Heart left ventricle (tissue), 16 donors: ENCODE measurements around the gene MYO1C. TPM values are rescaled to one million over a fixed set of nuclear protein-coding genes. Genes with fewer than 3 reads are reported as not detected.
A peak's percentile ranks its signal among the peaks of the same experiment; 100 is the strongest.

Source experiments
- ATAC-seq, 4 donors: fragments of 200-7000 bp; cut with Tn5 transposase; one replicate each; pipeline ENCODE4 v1.9.1; 2020 to 2022; ENCODE audit warnings: moderate library complexity in 4 of 4, mild to moderate bottlenecking in 3 of 4, moderate number of reproducible peaks in 1 of 4
- DNase-seq, 5 donors: peaks; one replicate each; pipeline ENCODE4 v3.0.0-alpha.2; 2020
- H3K27ac ChIP-seq, 12 donors: fragments of 200-600 bp; sonication (generic) in 4 of 12; one replicate each; pipeline versions ENCODE4 v1.5.0 to v1.8.0; 2016 to 2022; ENCODE audit warnings: mild to moderate bottlenecking in 2 of 12
- H3K27me3 ChIP-seq, 9 donors: fragments of 200-600 bp; sonication (generic) in 2 of 9; one replicate each; pipeline versions ENCODE4 v1.5.1 to v1.8.0; 2016 to 2022; ENCODE audit warnings: mild to moderate bottlenecking in 3 of 9
- H3K36me3 ChIP-seq, 9 donors: fragments of 200-600 bp; sonication (generic) in 2 of 9; one replicate each; pipeline versions ENCODE4 v1.5.0 to v1.8.0; 2018 to 2022; ENCODE audit warnings: mild to moderate bottlenecking in 2 of 9
- H3K4me1 ChIP-seq, 12 donors: fragments of 200-600 bp; sonication (generic) in 4 of 12; one replicate each; pipeline versions ENCODE4 v1.5.0 to v1.8.0; 2016 to 2022; ENCODE audit warnings: mild to moderate bottlenecking in 3 of 12
- H3K4me3 ChIP-seq, 12 donors: fragments of 200-600 bp; sonication (generic) in 4 of 12; one replicate each; pipeline versions ENCODE4 v1.5.0 to v1.8.0; 2017 to 2022; ENCODE audit warnings: mild to moderate bottlenecking in 9 of 12, moderate library complexity in 4 of 12
- H3K9me3 ChIP-seq, 12 donors: fragments of 200-600 bp; sonication (generic) in 4 of 12; one replicate each; pipeline versions ENCODE4 v1.5.0 to v1.8.0; 2016 to 2022; ENCODE audit warnings: mild to moderate bottlenecking in 1 of 12
- POLR2A ChIP-seq, 2 donors: fragments of 450-650 bp; IDR thresholded peaks; one replicate each; pipeline ENCODE4 v1.6.1; 2017; ENCODE audit warnings: antibody characterized with exemption in 2 of 2, mild to moderate bottlenecking in 2 of 2, moderate library complexity in 2 of 2
- WGBS, 4 donors: extraction: QIAGEN DNeasy Blood & Tissue Kit in 2 of 4; methylation state at CpG; one replicate each; pipeline versions ENCODE4 v1.1.5 to v1.1.7; 2013 to 2018; 5-methylcytosine and 5-hydroxymethylcytosine counted together
- intact Hi-C, 10 donors: fragments of 100-400 bp; cut with DNase I; formaldehyde crosslinking; loops; one replicate each; pipeline versions ENCODE4 v1.11.1 to v1.14.2; 2022
- polyA plus RNA-seq, 2 donors: library from polyadenylated mRNA; stranded (reverse); fragments of 200-250 nt; gene quantifications; one replicate each; pipeline ENCODE4 v1.2.3, GENCODE V29; 2013
- total RNA-seq, 9 donors: library from RNA; depleted of rRNA in 2 of 9; stranded (reverse); fragments of >200 nt in 2 of 9; fragmentation: NEBNext Ultra II Directional in 3 of 9; extraction: Animal tissue kit (Norgen Biotek cat#: 25700) in 3 of 9; gene quantifications; one replicate each; pipeline versions ENCODE4 v1.1.0 to v1.2.4, GENCODE V29; 2016 to 2023
- TF ChIP-seq, protein P1 (sequence below), 12 donors: fragments of 200-600 bp; sonication (generic) in 4 of 12; IDR thresholded peaks; one replicate each; pipeline versions ENCODE4 v1.5.0 to v1.8.0; 2018 to 2022; ENCODE audit warnings: antibody characterized with exemption in 12 of 12, mild to moderate bottlenecking in 5 of 12
- donor health status: ischemic (EF 13 %, LVEDD 7.1; RV severe dilation, severe dysfunction).
- donor health status: healthy with polysubstance abuse.
- donor health status: DM: no; HTN: yes; CAD: no.
- donor health status: DM: no; HTN: no; CAD: no.
- donor health status: ischemic (EF 25% LVEDD 6.9; RV normal size, moderate dysfunction).
- donor health status: ischemic (EF 25% LVEDD 5.7; RV mildly dilated, moderate dysfunction).
- donor health status: healthy.
- donor health status: DM: yes; HTN: yes; CAD: no.
- donor health status: ischemic (EF 35%, LVEDD 5.7; RV mildly dilated, moderate dysfunction).
- donor health status: nonischemic (EF 11% LVEDD 7.7; RV severe dilation, severe dysfunction).
- donor health status: DM: yes; HTN: yes; CAD: no.
- donor health status: PGD.
- donor health status: ischemic (EF 29% LVEDD 5.4; RV normal size, mild dysfunction).
- donor health status: nonischemic (EF 23%, LVEDD 6.1; RV moderate dilation, normal function).

Gene MYO1C
- total and polyA plus RNA-seq, 11 donors: 89.6 to 259 (median 174) TPM

DNA sequence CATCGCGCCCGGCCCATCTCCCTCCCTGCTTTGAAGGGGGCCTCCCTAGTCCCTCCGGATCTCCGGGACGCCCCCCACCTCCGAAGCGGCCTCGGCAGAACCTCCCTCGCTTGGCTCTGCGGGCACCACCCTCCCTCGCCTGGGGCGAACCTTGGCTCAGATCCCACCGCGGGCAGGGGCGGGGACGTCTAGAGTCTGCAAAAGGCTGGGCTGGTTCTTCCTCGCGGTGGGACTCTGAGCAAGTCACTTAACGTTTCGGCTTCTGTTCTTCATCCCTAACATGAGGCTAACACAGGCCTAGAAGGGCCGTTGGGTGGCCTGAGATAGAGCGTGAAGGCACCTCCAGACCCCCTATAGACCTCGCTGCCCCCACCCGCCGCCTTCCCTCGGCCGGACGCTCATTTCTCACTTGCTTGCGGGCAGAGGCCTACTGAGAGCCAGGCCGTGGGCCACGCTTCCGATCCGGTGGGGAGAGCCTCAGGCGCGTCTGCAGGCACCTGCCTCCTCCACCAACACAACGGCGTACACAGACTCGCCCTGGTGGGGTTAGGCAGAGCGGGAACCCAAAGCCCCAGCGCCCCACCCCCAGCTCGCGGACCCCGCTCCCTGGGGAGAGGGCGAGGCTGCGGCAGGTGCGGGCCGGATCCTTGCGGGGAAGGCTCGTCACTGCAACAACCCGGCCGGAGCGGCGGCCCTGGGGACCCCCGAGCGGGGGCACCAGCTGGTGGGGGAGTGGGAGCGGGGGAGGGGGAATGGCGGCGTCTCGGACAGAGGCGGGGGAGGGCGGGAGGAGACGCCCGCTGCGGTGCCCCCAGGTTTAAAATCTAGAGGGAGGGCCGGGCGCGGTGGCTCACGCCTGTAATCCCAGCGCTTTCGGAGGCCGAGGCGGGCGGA, 5.4 kb downstream of the MYO1C start:
- intact Hi-C loops: loop anchor here in 2 of 10 donors (10.0 kb wide), 1 partner anchor 158 kb away; the partner anchor contains the start of genes RILP (in 2 of the 2) and SCARF1 (in 2 of the 2)
- Histone ChIP-seq H3K9me3 (no peaks in the 10 kb centered on the region), H3K4me1 (peaks cover 7 to 80% (median 58%) of the 10 kb centered on the region in 12 donors), H3K36me3 (peaks cover 0 to 18% (median 17%) of the 10 kb centered on the region in 9 donors), H3K27me3 (no peaks in the 10 kb centered on the region), H3K27ac (peak overlapping the region; percentile 94 to 100 (median 99)), H3K4me3 (peak overlapping the region; percentile 26 to 85 (median 70))
- TF ChIP-seq, protein P1, sequence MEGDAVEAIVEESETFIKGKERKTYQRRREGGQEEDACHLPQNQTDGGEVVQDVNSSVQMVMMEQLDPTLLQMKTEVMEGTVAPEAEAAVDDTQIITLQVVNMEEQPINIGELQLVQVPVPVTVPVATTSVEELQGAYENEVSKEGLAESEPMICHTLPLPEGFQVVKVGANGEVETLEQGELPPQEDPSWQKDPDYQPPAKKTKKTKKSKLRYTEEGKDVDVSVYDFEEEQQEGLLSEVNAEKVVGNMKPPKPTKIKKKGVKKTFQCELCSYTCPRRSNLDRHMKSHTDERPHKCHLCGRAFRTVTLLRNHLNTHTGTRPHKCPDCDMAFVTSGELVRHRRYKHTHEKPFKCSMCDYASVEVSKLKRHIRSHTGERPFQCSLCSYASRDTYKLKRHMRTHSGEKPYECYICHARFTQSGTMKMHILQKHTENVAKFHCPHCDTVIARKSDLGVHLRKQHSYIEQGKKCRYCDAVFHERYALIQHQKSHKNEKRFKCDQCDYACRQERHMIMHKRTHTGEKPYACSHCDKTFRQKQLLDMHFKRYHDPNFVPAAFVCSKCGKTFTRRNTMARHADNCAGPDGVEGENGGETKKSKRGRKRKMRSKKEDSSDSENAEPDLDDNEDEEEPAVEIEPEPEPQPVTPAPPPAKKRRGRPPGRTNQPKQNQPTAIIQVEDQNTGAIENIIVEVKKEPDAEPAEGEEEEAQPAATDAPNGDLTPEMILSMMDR (IDR thresholded peaks at IDR 0.05): no peak
- TF ChIP-seq POLR2A (IDR thresholded peaks at IDR 0.05): no peak
- ATAC-seq (peak in 2 of 4 donors; percentile 3 to 8), DNase-seq (peak; percentile 73 to 88 (median 82))
- 33 to 52% (median 42%) methylated on average over 48 to 74 of the region's 74 CpGs for WGBS, 4 donors

DNA sequence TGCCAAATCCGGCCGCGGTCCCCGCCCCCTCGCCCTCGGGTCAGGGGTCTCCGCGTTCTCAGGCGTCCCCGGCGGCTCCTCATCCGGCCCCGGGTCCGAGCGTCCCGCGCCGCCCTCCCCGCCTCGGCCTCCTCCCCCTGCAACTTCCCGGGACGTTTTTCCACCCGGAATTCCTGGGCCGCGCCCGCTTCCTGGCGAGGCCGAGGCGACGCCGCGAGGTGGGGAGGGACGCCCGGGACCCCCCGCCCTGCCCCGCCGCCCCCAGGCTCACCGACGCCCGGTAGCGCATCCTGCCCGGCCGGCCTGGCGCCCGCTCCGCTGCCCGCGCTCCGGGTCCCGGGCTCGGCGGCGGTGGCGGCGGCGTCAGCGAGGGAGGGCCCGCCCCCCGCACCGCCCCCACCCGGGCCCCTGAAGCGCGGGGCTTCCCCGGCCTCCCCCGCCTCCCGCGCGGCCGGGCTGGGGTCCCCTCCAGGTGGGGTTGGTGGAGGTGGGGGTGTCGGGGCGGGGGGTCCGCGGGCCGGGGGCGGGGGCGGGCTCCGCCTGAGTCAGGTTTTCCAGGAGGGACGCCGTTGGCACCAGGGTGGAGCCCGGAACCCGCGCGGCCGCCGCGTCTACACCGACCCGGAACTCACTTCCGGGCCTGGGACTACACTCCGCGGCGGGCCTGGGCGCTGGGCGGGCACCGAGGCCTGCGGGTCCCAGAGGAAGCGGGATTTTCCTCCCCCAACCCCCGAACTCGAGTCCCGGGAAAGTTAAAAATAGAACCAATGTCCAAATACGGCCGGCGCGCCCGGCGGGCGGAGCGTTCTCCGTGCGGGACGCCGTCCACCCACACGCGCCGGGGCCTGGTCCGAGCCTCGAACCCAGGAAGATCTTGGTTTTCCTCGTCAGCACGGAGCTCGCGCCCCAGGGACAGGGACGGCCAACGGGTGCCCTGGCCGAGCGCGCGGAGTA, 6.8 kb downstream of the MYO1C start:
- peak; percentile 83 to 88 (median 84) for DNase-seq
- Histone ChIP-seq H3K4me1 (peaks cover 7 to 87% (median 54%) of the 10 kb centered on the region in 12 donors), H3K9me3 (no peaks in the 10 kb centered on the region), H3K4me3 (peak overlapping the region; percentile 38 to 85 (median 71)), H3K27me3 (no peaks in the 10 kb centered on the region), H3K27ac (peak overlapping the region; percentile 94 to 100 (median 99)), H3K36me3 (peaks cover 0 to 32% (median 30%) of the 10 kb centered on the region in 9 donors)
- peak in 3 of 4 donors; percentile 25 to 38 (median 28) for ATAC-seq
- TF ChIP-seq, protein P1 (IDR thresholded peaks at IDR 0.05): no peak
- peak in 1 of 2 donors; percentile 24 for TF ChIP-seq POLR2A (IDR thresholded peaks at IDR 0.05)
- intact Hi-C loops: loop anchor here in 2 of 10 donors (10.0 kb wide), 1 partner anchor 159 kb away; the partner anchor contains the start of genes RILP (in 2 of the 2) and SCARF1 (in 2 of the 2)
- 2 to 6% (median 3%) methylated on average over 45 to 126 of the region's 127 CpGs for WGBS, 4 donors

- Histone ChIP-seq H3K4me1 (peaks cover 7 to 78% (median 47%) of the 10 kb centered on the region in 12 donors), H3K36me3 (peaks cover 0 to 40% (median 38%) of the 10 kb centered on the region in 9 donors), H3K27me3 (no peaks in the 10 kb centered on the region), H3K9me3 (no peaks in the 10 kb centered on the region), H3K4me3 (peak overlapping the region; percentile 38 to 85 (median 71)), H3K27ac (peak overlapping the region; percentile 94 to 100 (median 99))
- DNase-seq (peak in 4 of 5 donors; percentile 72 to 79 (median 77)), ATAC-seq (peak in 3 of 4 donors; percentile 4 to 31 (median 24))
- no peak for TF ChIP-seq POLR2A (IDR thresholded peaks at IDR 0.05)
- TF ChIP-seq, protein P1 (IDR thresholded peaks at IDR 0.05): peak in 1 of 12 donors; percentile 9
- intact Hi-C loops: loop anchor here in 2 of 10 donors (10.0 kb wide), 1 partner anchor 160 kb away; the partner anchor contains the start of genes RILP (in 2 of the 2) and SCARF1 (in 2 of the 2)
- 1 to 5% (median 3%) methylated on average over 8 to 19 of the region's 19 CpGs for WGBS, 4 donors
Measured at GRCh38 chr17:1484676-1485422, 7.6 kb downstream of the MYO1C start.
